Measurements from ENCODE around the gene MRPS25. TPM values are rescaled to one million over a fixed set of nuclear protein-coding genes. Genes with fewer than 3 reads are reported as not detected.
A peak's percentile ranks its signal among the peaks of the same experiment; 100 is the strongest.

MRPS25 gene
- total and polyA plus RNA-seq, 9 of the 15 experiments (the other 6 are each of a cell fraction or from before 2014, with no cell fraction given) = 34.3 to 129 (median 78.2) TPM

- POLR2A ChIA-PET = interaction anchor here (0.7 kb wide), 1 partner anchor 8 kb away, joined by 3 read pairs; no protein-coding TSS in a partner anchor
- BruUV-seq (replicated peaks) = no TSS peak
- no peak overlapping the region for H3K4me3 ChIP-seq
Observed at GRCh38 chr3:15102256-15102655, 37.1 kb upstream of the MRPS25 start.

More at GRCh38 chr3:15102256-15102655, 37.1 kb upstream of the MRPS25 start:
- ATAC-seq (no peak), FAIRE-seq (no peak), DNase-seq (ENCODE audit: extremely low read depth in 1 of 4, low spot score in 3 of 4) (no peak)
- Histone ChIP-seq H3K27me3 (ENCODE audit: control insufficient read depth in 2 of 2, insufficient read depth in 2 of 2, low read length in 2 of 2) (peaks cover 0 to 2% of the 10 kb centered on the region in 2 experiments; a peak in 1 of 5 replicates), H3K36me3 (ENCODE audit: control insufficient read depth, insufficient read depth, low read length) (no peaks in the 10 kb centered on the region; the same call in 2 of the 3 replicates), H3K4me1 (replicated peaks in 1 of 2; ENCODE audit: control insufficient read depth in 2 of 2, insufficient read depth in 2 of 2, low read length in 2 of 2) (peaks cover 16 to 24% of the 10 kb centered on the region in 2 experiments), H3K9ac (ENCODE audit: insufficient read depth in 1 of 2, low read depth in 2 of 2, low read length in 2 of 2) (0 out of 4 replicates have a peak overlapping the region, but pooled peaks of 1 of the 2 experiments have one; percentile 6), H2AFZ (ENCODE audit: low read depth, low read length) (no peak overlapping the region), H4K20me1 (replicated peaks; ENCODE audit: control insufficient read depth, insufficient read depth, low read length) (0 out of 2 replicates have a peak, but pooled peaks cover 4% of the 10 kb centered on the region), H3K9me3 (replicated peaks; ENCODE audit: control insufficient read depth, insufficient read depth, low read depth, low read length) (no peaks in the 10 kb centered on the region), H3K4me2 (ENCODE audit: insufficient read depth, low read length) (no peak overlapping the region), H3K9me1 (ENCODE audit: control insufficient read depth, insufficient read depth, low read length) (no peaks in the 10 kb centered on the region), H3K27ac (ENCODE audit: extremely low read depth, low read depth, low read length) (no peak overlapping the region), H3K79me2 (ENCODE audit: control insufficient read depth, insufficient read depth, low read length) (peaks cover 17% of the 10 kb centered on the region)
- in situ Hi-C loops (cut with MboI) = no loop called here
- TF ChIP-seq ZNF512 (tag; IDR thresholded peaks at IDR 0.05) = 0 out of 2 replicates have a peak, but pooled peaks have one; percentile 19
- TF ChIP-seq ZC3H8 (IDR thresholded peaks at IDR 0.05) = no peak
- TF ChIP-seq ZNF79 (CRISPR knock-in tag; IDR thresholded peaks at IDR 0.05; ENCODE audit: low read depth) = no peak
- intact Hi-C loops (cut with micrococcal nuclease) = no loop called here
- WGBS (ENCODE audit: insufficient coverage, low coverage, missing lambda C conversion rate) = 22% methylated on average over 4 of the region's 4 CpGs
- CTCF ChIA-PET (ENCODE audit: low intra/inter-chr PET ratio) = no interaction called here

All from K562 (cell line).